ENCODE results near the gene RANBP1. TPM values are rescaled to one million over a fixed set of nuclear protein-coding genes. Genes with fewer than 3 reads are reported as not detected.
"Not testable (repeated sequence)": the region's sequence is repeated elsewhere in the genome, so short reads cannot be mapped to it uniquely, and the experiment has no call there.

The RANBP1 gene
- total RNA-seq: 106 TPM

DNA sequence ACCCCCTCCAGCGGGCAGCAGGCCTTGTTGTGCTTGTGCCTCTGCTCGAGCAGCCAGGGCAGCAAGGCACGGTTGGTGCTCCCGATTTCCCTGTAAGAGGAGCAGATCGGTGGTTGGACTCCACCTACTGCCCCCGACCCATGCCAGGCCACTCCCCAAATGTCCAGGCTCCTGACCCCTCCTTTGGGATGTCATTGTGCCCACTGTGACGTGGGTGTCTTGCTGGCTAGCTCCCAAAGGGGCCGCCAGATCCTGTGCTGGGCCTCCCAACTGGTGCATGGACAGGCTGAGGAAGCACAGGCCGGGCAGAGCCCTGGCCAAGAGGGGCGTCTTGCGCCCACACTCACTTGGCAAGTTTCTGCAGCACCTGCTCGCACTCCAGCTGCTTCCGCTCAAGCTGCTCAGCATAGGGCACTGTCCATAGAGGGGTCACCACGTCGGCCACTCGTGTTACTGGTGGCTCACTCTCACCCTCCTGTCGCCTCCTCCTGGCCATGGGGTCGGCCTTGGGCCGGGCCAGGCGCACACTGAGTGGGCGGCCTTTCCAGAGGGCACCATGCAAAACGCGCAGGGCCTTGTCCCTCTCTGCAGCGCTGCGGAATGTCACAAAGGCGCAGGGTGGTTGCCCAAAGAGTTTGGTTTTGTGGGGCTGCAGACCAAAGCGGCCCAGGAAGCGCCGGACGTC is at the start of gene RANBP1:
Gene RANBP1, plus strand, starts transcription at position 414 of the 685 bp plus-strand sequence. Its CDS starts 81 bp downstream, at position 495.
- no peak for DNase-seq (ENCODE audit: low spot score)

DNA sequence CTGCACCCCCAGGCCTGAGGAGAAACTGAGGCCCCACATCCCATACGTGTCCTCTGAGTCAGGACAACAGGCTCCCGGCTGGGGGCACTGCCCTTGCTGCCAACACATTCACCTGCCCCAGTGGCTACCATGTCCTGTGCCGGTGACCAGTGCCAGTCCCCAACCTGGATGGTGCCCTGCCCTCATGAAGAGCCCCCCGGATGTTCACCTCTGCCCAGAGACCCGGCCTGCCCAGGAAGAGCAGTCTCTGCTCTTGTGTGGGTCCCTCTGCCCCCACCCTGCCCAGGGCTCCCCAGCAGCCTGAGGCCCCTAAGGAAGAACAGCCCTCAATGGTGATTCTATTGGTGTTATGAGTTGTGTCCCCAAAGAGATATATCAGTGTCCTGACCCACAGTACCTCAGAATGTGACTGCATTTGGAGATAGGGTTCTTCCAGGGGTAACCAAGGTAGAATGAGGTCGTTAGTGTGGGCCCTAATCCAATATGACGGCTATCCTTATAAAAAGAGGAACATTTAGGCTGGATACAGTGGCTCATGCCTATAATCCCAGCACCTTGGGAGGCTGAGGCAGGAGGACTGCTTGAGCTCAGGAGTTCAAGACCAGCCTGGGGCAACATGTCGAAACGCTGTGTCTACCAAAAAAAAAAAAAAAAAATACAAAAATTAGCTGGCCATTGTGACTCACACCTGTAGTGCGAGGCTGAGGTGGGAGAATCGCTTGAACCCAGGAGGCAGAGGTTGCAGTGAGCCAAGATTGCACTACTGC is 49.1 kb upstream of the RANBP1 start:
- DNase-seq (ENCODE audit: low spot score): no peak

- not testable (repeated sequence) for DNase-seq (ENCODE audit: low spot score)
Observed at GRCh38 chr22:20067384-20067682, 48.6 kb upstream of the RANBP1 start.

GRCh38 chr22:20068640-20069039 is 47.3 kb upstream of the RANBP1 start:
- no peak for DNase-seq (ENCODE audit: low spot score)

- DNase-seq (ENCODE audit: low spot score): no peak
Observed at GRCh38 chr22:20069331-20070042, 46.4 kb upstream of the RANBP1 start.

GRCh38 chr22:20071524-20071972 is 44.4 kb upstream of the RANBP1 start:
- no peak for DNase-seq (ENCODE audit: low spot score)

DNA sequence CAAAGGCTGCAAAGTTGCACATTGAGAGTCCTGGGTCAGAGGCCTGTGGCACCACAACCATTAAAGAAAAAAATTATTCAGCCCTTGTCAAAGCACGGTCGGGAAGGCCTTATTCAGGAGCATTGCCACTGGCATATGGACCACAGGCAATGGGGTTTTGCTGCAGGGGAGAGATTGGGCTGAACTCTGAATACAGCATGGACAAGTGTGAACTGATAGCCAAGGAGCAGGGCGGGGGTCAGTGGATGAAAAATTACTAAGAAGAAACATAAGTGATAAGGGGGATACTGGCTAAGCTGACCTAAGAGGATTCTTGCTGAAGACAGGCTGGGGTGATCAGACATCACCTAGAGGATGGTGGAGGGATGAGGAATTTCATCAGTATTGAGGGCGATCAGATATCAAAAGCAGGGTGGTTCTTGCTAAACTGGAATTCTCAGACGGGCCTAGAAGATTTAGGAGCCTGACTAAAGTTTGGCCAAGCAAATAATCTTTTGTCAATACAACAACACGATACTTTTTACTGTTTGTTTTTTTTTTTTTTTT is 39.2 kb upstream of the RANBP1 start:
- DNase-seq (ENCODE audit: low spot score): no peak

GRCh38 chr22:20079745-20080444 is 36.0 kb upstream of the RANBP1 start, which contains the start of gene DGCR8:
TSS of gene DGCR8 (plus strand) at chr22:20080241. CDS start at chr22:20085964, 5,723 bp downstream.
- DNase-seq (ENCODE audit: low spot score): peak; percentile 91

GRCh38 chr22:20080445-20080775 is 35.5 kb upstream of the RANBP1 start:
- peak; percentile 53 for DNase-seq (ENCODE audit: low spot score)

GRCh38 chr22:20080776-20081654 is 34.9 kb upstream of the RANBP1 start:
- no peak for DNase-seq (ENCODE audit: low spot score)

DNA sequence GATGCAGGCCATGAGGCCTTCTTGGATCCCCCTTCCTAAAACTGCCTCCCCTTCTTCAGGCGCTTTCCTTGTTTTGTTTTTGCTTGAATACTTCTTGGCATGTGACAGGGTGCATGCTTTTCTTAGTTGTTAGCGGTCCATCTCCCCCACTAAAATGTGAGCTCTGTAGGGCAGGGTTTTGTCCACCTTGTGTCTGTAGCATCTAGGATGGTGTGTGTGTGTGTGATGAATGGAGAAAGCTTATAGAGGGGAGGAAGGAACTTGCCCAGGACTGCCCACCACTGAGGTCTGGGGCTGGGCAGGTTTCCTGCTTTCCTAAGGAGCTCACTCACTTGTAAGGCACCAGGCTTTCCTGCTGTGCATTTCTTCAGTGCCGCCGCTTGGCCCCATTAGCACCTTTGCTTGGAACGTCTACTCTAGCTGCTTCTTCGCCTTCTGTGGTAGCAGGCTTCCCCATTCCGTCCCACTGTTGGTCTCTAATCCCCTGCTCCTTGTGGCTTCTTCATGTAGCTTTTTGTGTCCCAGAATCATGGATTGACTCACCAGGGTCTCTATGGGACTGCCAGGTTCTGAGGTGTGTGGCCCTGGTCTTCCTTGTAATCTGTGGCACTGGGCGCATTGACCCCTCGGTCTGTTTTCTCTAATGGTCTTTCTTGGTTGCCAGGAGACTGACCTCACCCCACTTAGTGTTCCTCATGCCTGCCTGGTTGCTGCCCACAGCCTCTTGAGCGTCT is 32.6 kb upstream of the RANBP1 start:
- DNase-seq (ENCODE audit: low spot score): no peak

DNA sequence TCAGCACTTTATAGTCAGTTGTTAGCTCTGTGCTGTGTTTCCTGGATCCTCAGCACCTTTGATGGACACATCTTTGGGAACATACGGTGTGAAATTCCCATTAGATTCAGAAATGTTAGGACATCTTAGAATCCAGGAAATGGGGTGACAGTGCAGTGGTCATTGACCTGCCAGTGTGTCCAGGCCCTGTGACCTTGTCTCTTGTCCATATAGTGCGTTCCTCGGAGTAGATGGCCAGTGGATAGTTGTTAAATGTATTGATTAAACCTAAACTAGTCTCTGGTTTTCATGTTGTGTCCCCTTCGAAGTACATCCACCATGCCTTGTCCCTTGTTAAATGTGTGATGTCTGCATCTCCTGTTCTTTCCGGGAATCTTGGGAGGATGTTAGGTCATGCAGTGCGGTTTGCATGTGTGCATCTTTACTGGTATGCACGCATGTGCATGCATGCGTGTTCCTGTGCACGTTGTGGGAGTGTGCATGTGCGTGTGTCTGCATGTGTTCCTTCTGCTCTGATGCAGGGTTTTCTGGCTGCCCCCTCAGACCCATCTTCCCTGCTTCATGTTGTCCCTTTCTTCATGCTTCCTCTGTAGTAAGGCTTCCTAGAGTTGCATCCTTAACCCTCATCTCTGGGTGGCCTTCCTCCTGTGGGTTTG is 31.9 kb upstream of the RANBP1 start:
- DNase-seq (ENCODE audit: low spot score): no peak

GRCh38 chr22:20084547-20085413 is 31.1 kb upstream of the RANBP1 start:
- no peak for DNase-seq (ENCODE audit: low spot score)

- no peak for DNase-seq (ENCODE audit: low spot score)
Observed at GRCh38 chr22:20085651-20086050, 30.3 kb upstream of the RANBP1 start.

GRCh38 chr22:20086101-20086599 is 29.8 kb upstream of the RANBP1 start:
- no peak for DNase-seq (ENCODE audit: low spot score)

- no peak for DNase-seq (ENCODE audit: low spot score)
Observed at GRCh38 chr22:20086763-20087162, 29.1 kb upstream of the RANBP1 start.

- DNase-seq (ENCODE audit: low spot score): no peak
Observed at GRCh38 chr22:20087319-20088262, 28.3 kb upstream of the RANBP1 start.

All from ureter (tissue), 1 donor.